Vagina (tissue), 2 donors: ENCODE results near the gene C2CD2L. TPM values are rescaled to one million over a fixed set of nuclear protein-coding genes. Genes with fewer than 3 reads are reported as not detected.

Experiments
- DNase-seq, 2 donors: peaks; one replicate each; pipeline ENCODE4 v3.0.0-alpha.2; 2017; ENCODE audit errors: extremely low spot score in 2 of 2
- H3K27ac ChIP-seq: fragments of 200-600 bp; sonication (generic); one replicate; pipeline ENCODE4 v1.5.1; 2019
- H3K27me3 ChIP-seq: fragments of 200-600 bp; sonication (generic); one replicate; pipeline ENCODE4 v1.5.1; 2019
- H3K36me3 ChIP-seq, 2 donors: fragments of 200-600 bp; sonication (generic); one replicate each; pipeline ENCODE4 v1.5.1; 2017 to 2019
- H3K4me1 ChIP-seq: fragments of 200-600 bp; sonication (generic); one replicate; pipeline ENCODE4 v1.5.1; 2019
- H3K4me3 ChIP-seq, 2 donors: fragments of 200-600 bp; sonication (generic); 1 replicate in 1 of 2; 2 replicates in 1 of 2; pipeline ENCODE4 v1.5.1; 2016 to 2019
- H3K9me3 ChIP-seq: fragments of 200-600 bp; sonication (generic); one replicate; pipeline ENCODE4 v1.5.1; 2019
- POLR2A ChIP-seq, 2 donors: fragments of 450-650 bp; IDR thresholded peaks; one replicate each; pipeline ENCODE4 v1.6.1; 2017; ENCODE audit warnings: antibody characterized with exemption in 2 of 2, mild to moderate bottlenecking in 2 of 2, moderate library complexity in 2 of 2
- POLR2AphosphoS5 ChIP-seq, 2 donors: sonication (generic); formaldehyde crosslinking; IDR thresholded peaks; one replicate each; pipeline ENCODE4 v1.9.0; 2017; ENCODE audit warnings: antibody characterized with exemption in 2 of 2, mild to moderate bottlenecking in 2 of 2, low read depth in 1 of 2; ENCODE audit not compliant: insufficient read depth in 1 of 2
- intact Hi-C: fragments of 100-400 bp; cut with DNase I; formaldehyde crosslinking; loops from one replicate; pipeline ENCODE4 v1.15.1; 2023
- total RNA-seq: library from RNA; depleted of rRNA; stranded (reverse); fragments of >200 nt; gene quantifications from one replicate; pipeline ENCODE4 v1.2.3, GENCODE V29; 2016
- TF ChIP-seq, protein P1 (sequence below), 3 experiments: fragments of 450-650 bp in 2 of 3; fragments of 200-600 bp in 1 of 3; sonication (generic) in 1 of 3; IDR thresholded peaks; one replicate each; pipeline ENCODE4 v1.5.1; 2017 to 2019; ENCODE audit warnings: antibody characterized with exemption in 3 of 3, mild to moderate bottlenecking in 2 of 3, moderate library complexity in 2 of 3

The C2CD2L gene
- total RNA-seq, 1 donor from 2014 or later = 7.1 TPM

DNA sequence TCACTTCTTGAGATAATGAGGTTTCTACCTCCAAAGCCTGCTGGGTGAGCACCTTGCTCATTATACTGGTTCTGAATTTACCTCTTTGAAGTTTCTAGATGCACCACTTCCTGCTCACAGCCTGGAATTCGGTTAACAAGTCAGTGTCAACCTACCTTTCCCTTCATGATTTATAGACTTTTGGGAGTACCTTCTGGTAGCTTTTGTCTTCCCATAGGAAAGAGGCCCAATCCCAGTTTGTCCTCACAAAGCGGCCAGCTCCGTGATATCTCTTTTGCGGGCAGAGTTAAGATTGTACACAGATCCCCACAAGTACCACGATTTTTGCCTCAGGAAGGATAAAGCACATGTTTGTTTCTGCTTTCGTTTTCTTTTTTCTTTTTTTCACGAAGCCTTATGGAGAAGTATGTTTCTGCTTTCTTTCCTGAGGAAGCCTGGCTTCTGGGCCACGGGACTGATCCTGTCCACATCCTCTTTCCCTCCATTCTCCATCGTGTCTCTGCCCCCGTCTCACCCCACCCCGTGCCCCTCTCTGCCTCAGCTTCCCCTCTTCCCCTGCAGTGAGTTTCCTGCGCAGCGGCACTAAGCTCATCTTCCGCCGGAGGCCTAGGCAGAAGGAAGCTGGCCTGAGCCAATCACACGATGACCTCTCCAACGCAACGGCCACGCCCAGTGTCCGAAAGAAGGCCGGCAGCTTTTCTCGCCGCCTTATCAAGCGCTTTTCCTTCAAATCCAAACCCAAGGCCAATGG, 8.5 kb downstream of the C2CD2L start:
- Histone ChIP-seq H3K9me3 (no peaks in the 10 kb centered on the region), H3K36me3 (peaks cover 0 to 39% of the 10 kb centered on the region in 2 donors), H3K27ac (no peak overlapping the region), H3K4me1 (peaks cover 5% of the 10 kb centered on the region), H3K27me3 (no peaks in the 10 kb centered on the region), H3K4me3 (no peak overlapping the region)
- no peak for TF ChIP-seq POLR2AphosphoS5 (IDR thresholded peaks at IDR 0.05; ENCODE audit: insufficient read depth in 1 of 2, low read depth in 1 of 2)
- TF ChIP-seq, protein P1, sequence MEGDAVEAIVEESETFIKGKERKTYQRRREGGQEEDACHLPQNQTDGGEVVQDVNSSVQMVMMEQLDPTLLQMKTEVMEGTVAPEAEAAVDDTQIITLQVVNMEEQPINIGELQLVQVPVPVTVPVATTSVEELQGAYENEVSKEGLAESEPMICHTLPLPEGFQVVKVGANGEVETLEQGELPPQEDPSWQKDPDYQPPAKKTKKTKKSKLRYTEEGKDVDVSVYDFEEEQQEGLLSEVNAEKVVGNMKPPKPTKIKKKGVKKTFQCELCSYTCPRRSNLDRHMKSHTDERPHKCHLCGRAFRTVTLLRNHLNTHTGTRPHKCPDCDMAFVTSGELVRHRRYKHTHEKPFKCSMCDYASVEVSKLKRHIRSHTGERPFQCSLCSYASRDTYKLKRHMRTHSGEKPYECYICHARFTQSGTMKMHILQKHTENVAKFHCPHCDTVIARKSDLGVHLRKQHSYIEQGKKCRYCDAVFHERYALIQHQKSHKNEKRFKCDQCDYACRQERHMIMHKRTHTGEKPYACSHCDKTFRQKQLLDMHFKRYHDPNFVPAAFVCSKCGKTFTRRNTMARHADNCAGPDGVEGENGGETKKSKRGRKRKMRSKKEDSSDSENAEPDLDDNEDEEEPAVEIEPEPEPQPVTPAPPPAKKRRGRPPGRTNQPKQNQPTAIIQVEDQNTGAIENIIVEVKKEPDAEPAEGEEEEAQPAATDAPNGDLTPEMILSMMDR (IDR thresholded peaks at IDR 0.05) = no peak
- no peak for TF ChIP-seq POLR2A (IDR thresholded peaks at IDR 0.05)
- no peak for DNase-seq
- intact Hi-C loops = no loop called here

GRCh38 chr11:119116235-119116594, 9.1 kb downstream of the C2CD2L start:
- Histone ChIP-seq H3K4me1 (peaks cover 8% of the 10 kb centered on the region), H3K27me3 (no peaks in the 10 kb centered on the region), H3K4me3 (no peak overlapping the region), H3K36me3 (peaks cover 0 to 36% of the 10 kb centered on the region in 2 donors), H3K9me3 (no peaks in the 10 kb centered on the region), H3K27ac (no peak overlapping the region)
- no peak for DNase-seq
- TF ChIP-seq, protein P1 (IDR thresholded peaks at IDR 0.05) = no peak
- TF ChIP-seq POLR2AphosphoS5 (IDR thresholded peaks at IDR 0.05; ENCODE audit: insufficient read depth in 1 of 2, low read depth in 1 of 2) = no peak
- TF ChIP-seq POLR2A (IDR thresholded peaks at IDR 0.05) = no peak
- intact Hi-C loops = no loop called here

GRCh38 chr11:119116601-119117000, 9.5 kb downstream of the C2CD2L start:
- TF ChIP-seq, protein P1 (IDR thresholded peaks at IDR 0.05) = no peak
- no peak for TF ChIP-seq POLR2AphosphoS5 (IDR thresholded peaks at IDR 0.05; ENCODE audit: insufficient read depth in 1 of 2, low read depth in 1 of 2)
- no peak for TF ChIP-seq POLR2A (IDR thresholded peaks at IDR 0.05)
- Histone ChIP-seq H3K36me3 (peaks cover 0 to 32% of the 10 kb centered on the region in 2 donors), H3K27me3 (no peaks in the 10 kb centered on the region), H3K4me3 (no peak overlapping the region), H3K9me3 (no peaks in the 10 kb centered on the region), H3K27ac (no peak overlapping the region), H3K4me1 (peaks cover 8% of the 10 kb centered on the region)
- DNase-seq = no peak
- intact Hi-C loops = no loop called here

- intact Hi-C loops = no loop called here
- no peak for DNase-seq
- Histone ChIP-seq H3K27ac (no peak overlapping the region), H3K4me1 (peaks cover 13% of the 10 kb centered on the region), H3K4me3 (no peak overlapping the region), H3K36me3 (peaks cover 0 to 26% of the 10 kb centered on the region in 2 donors), H3K27me3 (no peaks in the 10 kb centered on the region), H3K9me3 (no peaks in the 10 kb centered on the region)
- TF ChIP-seq POLR2A (IDR thresholded peaks at IDR 0.05) (no peak), POLR2AphosphoS5 (IDR thresholded peaks at IDR 0.05; ENCODE audit: insufficient read depth in 1 of 2, low read depth in 1 of 2) (no peak)
- TF ChIP-seq, protein P1 (IDR thresholded peaks at IDR 0.05) = no peak
These were observed 10.0 kb downstream of the C2CD2L start for GRCh38 chr11:119117004-119117706.

DNA sequence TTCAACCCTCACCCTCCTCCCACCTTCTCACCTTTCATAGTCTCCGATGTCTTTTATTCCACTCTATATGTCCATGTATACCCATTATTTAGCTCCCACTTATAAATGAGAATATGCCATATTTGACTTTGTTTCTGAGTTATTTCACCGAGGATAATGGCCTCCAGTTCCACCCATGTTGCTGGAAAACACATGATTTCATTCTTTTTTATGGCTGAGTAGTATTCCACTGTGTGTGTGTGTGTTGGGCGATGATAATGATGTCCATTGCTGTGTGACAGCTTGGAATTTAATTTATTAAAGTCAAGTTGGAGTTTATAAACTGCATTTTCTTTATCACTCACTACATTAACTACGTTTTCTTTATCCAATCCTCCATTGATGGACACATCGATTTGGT, 11.1 kb downstream of the C2CD2L start:
- Histone ChIP-seq H3K27ac (no peak overlapping the region), H3K27me3 (no peaks in the 10 kb centered on the region), H3K4me3 (no peak overlapping the region), H3K9me3 (no peaks in the 10 kb centered on the region), H3K36me3 (peaks cover 0 to 16% of the 10 kb centered on the region in 2 donors), H3K4me1 (peaks cover 24% of the 10 kb centered on the region)
- no peak for DNase-seq
- intact Hi-C loops = no loop called here
- TF ChIP-seq POLR2A (IDR thresholded peaks at IDR 0.05) (no peak), POLR2AphosphoS5 (IDR thresholded peaks at IDR 0.05; ENCODE audit: insufficient read depth in 1 of 2, low read depth in 1 of 2) (no peak)
- TF ChIP-seq, protein P1 (IDR thresholded peaks at IDR 0.05) = no peak
